Stimulated activated CD4-positive, alpha-beta T cell treated with anti-CD3 and anti-CD28 coated beads, Interleukin-2, amount 100 ng/mL, for 24 hours (primary cell): ENCODE results near the gene SNAPC4.

Source experiments
- DNase-seq, 2 donors: peaks; one replicate each; pipeline ENCODE4 v3.0.0-alpha.2; 2020

The SNAPC4 gene

DNA sequence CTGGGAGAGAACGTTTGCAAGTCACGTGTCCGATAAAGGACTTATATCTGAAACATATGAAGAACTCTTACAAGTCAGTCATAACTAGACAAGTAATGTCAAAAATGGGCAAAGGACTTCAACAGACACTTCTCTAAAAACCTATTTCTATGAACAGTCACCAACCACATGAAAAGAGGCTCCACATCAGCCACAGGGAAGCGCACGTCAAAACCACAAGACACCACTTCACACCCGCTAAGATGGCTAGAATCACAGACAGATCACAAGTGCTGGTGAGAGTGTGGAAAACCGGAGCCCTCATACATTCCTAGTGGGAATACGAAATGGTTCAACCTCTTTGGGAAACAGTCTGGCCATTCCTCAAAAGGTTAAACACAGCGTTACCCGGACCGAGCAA, 15.0 kb downstream of the SNAPC4 start:
- peak in 1 of 2 donors; percentile 39 for DNase-seq

DNA sequence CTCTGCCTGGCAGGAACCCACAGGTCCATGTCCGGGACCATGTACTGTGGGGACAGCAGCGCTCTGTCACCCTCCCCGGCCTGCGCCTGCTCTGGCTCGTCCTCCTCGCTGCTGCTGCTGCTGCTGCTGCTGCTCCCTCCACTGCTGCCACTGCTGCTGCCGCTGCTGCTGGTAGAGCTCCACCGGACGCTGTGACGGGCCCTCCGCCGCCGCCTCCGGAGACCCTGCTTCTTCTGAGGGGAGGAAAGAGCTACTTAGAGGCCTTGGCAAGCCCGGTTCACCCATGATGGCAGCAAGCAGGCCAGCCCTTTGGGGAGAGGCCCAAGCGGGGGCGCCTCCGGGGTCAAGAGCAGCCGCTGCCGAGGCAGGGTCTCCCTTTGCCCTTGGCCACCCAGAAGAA, 16.5 kb downstream of the SNAPC4 start:
- DNase-seq: no peak

DNA sequence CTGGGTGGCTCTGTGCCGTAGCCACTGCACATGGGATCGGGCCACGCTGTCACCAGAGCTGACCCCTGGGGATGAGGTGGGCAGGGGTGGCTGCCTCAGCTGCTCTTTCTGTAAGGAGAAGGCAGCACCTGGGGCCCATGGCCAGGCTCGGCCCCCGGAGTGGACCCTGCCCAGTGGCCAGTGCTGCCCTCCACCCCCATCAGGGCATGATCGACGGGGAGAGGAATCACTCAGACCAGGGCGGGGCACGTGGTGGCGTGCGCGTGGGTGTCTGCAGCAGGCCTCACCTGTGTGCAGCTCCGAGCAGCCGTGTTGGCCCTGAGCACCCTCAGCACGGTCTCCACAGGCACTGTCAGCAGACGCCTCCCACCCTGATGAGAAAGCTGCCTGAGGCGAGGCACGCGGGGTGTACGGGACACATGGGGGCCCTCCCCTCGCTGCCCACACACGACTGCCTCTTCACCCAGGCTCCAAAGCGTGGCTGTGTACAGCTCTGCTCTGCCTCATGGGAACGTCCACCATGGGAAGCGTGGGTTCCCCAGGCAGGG, 17.9 kb downstream of the SNAPC4 start:
- DNase-seq: no peak

DNA sequence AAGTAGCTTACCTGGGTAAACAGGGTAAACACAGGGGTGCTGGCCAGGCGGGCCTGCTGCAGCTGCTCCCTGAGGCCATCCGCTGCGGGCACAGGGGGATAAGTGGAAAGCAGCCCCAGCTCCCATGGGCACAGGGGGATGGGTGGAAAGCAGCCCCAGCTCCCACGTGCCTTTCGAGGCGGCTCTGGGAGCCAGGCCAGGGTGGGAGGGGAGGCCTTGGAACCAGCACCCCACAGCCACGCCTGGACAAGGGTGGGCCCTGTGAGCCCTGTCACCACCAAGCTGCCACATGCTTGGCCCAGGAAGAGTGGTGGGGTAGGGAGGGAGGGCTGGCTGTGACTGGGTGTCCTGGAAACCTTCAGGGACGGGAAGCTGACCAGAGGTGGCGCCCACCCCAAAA, 18.7 kb downstream of the SNAPC4 start:
- DNase-seq: no peak

DNA sequence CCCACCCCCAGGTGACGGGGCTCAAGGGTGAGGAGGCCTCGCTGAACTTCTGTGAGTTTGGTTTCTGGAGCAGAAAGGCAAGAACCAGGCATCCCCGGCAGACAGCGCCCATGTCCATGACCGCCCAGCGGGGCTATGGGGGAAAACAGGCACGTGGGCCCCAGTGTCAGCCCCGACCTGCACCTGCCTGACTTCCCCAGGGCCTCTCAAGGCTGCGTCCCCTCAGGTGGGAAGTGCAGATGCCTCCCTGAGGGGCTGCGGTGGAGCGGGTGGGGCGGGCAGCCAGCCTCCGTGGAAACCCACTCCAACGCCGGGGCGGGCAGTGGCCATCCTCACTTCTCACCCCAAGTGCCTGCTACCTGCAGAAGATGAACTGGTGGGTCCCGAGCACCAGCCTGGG, 19.6 kb downstream of the SNAPC4 start:
- no peak for DNase-seq

DNA sequence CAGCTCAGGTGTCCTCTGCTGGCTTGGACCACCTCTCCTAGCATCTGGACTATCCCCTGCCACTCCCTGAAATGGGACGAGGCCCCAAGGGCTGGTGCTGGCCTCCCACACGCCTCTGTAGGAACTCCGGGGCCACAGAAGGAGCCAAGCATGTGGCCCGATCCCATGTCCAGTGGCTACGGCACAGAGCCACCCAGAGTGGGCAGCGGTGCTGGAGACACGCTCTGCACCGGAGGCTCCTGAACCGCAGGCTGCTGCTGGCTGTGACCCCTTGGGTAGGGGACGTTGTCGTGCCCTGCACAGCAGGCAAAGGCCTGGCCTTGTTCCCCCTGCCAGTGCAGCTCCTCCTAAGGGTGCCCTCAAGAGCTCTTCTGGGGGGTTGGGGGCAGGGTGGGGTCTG, 20.1 kb downstream of the SNAPC4 start:
- no peak for DNase-seq

DNA sequence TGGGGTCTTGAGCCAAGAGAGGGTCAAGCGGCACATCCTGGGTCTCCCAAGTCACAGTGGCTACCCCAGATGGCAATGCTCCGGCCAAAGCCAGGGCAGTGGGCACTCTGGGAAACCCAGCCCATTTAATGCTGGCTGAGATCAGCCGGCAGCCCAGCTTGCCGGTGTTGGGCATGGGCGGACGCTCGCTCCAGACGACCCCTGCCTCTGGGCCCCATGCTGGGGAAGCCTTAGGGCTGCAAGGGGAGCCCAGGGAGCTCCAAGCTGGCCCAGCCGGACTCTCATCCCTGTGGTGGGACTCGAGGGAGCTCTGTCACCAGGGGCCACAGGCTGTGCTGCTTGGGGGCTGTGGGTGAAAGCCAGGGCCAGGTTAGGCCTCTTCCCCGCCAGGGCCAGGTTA, 20.6 kb downstream of the SNAPC4 start:
- no peak for DNase-seq

DNA sequence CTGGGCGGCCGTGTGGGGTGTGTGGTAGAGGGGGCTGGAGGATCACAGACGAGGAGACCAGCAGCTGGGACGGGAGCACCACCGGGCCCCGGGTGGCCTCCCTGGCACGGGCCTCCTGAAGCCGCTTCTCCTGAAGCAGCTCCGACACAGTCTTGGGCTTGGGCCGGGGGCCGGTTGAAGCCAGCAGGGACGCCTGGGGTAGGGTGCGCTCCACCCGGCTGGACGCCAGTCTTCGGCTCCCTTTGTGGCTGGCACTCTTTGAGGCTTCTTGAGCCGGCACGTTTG, 21.0 kb downstream of the SNAPC4 start:
- no peak for DNase-seq

DNA sequence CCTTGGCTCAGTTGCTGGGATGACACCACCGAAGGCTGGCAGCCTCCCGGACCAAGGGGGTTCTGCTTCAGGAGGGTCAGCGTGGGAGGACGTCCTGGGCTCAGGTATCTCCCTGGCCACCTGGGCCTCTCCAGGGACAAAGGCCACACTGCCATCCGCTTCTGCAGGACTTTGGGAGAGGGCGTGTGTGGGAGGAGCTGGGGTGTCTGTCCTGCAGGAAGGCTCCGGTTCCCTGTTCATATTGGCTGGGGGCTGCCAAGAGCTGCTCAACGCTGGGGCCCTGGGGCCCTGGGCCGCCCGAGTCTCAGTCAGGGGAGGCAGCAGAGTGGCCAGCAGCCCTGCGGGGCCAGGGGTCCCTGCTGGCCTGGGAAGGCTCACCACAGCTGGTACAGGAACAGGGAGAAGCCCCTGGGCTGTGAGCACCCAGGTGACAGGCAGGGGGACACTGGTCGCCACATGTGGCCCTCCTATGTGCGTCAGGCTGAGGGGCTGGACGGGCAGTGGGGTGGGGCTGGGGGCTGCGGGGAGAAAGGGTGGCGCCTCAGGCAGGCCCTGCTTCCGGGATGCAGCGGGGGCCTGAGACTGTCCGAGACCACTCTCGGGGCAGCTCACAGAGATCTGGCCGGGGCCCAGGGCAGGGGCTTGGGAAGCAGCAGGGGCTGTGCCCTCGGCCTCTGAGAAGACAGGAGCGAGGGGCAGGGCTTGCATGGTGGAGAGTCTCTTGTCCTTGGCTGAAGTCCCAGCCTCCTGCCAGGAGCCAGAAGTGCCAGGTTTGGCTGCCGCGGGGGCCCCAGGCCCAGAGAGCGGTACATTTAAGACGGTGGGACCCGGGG, 21.6 kb downstream of the SNAPC4 start:
- no peak for DNase-seq

DNA sequence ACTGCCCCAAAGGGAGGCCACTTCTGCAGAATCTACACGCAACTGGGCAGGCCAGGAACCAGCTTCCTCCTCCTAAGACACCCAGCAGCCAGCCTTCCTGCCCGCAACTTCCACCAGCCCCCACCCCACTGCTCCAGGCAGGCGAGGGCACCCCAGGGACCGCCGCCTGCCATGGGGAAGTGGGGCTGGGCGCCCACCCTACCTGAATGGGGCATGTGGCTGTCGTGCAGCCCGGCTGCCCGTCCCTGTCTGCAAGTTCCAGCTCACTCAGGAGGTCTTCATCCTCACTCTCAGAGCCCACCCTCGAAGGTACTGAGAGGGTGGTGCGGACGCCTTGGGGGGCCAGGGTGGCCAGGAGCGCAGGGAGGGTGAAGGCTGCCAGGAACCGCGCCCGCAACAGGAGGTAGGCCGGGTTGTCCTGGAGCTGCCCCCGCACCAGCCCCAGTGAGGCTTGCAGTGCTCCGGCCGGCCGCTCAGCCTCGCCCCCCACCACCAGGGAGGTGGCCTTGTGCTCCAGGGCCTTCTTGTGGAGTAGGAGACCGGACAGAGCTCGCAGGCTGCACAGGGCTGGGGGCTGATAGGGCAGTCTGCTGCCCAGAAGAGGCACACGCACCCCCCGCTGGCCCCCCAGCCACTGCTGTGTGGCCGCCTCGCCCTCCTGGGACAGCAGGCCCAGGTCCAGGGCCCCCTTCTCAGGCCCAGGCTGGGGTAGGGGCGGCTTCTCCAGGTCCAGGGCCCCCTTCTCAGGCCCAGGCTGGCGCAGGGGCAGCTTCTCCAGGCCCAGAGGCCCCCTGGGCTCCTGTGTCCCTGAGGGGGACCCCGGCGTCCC, 22.4 kb downstream of the SNAPC4 start:
- no peak for DNase-seq

DNA sequence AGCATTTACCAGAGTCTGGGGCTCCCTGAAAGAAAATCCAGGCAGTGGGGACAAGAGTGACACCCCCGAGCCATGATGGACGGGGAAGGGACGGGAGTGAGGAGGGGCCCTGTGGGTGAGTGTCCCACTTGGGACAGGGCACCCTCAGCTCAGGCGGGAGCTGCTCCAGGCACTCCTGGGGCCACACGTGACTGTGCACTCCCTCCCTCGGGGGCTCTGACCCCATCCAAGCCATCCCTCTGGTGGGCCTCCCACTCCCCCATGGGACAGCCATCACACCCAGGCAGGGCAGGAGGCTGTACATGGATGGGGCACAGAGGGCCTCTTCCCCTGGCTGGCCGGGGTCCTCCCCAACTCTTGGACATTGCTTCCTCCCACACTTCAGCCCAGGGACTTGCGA, 23.5 kb downstream of the SNAPC4 start:
- no peak for DNase-seq

DNA sequence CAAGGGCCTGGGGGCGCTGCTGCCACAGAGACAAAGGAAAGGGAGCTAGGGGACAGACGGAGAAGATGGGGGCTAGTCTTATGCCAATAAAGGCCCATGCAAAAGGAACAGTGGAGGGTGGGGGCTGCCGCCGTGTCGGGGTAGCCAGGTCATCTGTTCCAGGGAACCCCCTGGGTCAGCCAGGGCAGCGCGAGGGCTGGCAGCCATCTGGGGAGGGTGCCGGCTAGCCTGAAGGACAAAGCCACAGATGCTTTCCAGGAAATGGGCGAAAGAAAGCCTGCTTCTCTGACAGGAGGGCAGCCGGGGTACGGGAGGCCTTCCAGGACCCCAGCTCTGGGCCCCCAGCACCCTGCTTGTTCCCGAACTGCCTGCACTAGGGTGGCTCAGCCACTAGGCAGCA, 24.9 kb downstream of the SNAPC4 start:
- no peak for DNase-seq

DNA sequence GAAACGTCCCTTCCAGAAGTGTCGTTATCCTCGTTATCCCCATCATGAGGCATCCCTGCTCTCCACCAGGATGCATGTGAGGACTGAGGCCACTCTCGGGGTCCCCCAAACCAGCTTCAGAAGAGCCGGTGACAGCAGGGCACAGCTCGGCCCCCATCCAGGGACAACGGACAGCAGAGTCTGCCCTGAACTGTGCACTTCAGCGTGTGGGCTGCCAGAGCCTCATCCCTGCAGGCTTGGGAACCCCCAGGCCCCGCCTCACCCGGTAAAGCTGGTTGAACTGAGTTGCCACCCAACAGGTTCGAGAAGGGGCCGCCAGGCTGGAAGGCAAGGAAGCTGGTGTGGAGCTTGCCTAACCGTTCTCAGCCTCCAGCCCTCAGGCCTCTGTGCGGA, 25.8 kb downstream of the SNAPC4 start:
- no peak for DNase-seq

DNA sequence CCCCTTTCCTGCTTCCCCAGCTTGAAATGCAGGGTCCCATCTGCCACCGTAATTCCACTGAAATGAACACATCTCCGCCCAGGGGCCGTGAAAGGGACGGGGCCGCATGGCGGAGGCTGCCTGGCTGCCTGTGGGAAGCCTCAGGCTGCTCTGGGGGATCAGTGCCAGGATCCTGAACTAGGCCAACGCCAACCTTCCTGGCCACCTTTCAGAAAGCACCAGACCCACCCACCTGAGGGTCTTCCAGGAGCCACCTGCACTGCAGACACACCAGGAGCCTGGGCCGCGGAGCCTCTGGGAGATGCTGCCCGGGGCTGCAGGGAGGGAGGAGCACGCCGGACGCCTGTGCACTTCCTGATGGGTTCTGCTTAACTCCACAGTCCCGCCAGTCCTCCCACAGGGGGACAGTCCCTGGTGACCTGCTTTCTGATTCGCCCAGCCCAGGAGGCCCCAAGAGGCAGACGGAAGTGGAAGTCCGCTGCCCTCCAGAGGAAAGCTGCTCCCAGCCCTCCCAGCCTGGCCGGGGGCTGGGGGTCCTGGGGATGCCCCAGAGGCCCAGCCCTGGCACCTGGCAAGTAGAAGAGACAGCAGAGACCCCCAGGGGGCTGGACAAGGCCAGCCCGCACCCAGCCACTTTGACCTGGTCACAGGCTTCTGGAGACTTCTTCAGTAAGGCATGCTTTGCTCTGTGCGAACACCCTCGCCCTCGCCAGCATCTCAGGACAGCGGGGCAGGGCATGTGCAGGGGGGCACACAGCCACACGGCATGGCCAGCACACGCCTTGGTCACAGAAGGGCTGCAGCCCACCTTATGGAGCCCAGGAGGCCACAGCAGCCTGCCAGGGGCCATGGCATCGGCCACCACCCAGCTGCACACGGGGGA, 26.4 kb downstream of the SNAPC4 start, which contains the start of gene CARD9:
Gene CARD9, minus strand, starts transcription at position 370 of the 883 bp plus-strand sequence. CDS start 1,591 bp downstream, outside the sequence.
- DNase-seq: peak in 1 of 2 donors; percentile 40

DNA sequence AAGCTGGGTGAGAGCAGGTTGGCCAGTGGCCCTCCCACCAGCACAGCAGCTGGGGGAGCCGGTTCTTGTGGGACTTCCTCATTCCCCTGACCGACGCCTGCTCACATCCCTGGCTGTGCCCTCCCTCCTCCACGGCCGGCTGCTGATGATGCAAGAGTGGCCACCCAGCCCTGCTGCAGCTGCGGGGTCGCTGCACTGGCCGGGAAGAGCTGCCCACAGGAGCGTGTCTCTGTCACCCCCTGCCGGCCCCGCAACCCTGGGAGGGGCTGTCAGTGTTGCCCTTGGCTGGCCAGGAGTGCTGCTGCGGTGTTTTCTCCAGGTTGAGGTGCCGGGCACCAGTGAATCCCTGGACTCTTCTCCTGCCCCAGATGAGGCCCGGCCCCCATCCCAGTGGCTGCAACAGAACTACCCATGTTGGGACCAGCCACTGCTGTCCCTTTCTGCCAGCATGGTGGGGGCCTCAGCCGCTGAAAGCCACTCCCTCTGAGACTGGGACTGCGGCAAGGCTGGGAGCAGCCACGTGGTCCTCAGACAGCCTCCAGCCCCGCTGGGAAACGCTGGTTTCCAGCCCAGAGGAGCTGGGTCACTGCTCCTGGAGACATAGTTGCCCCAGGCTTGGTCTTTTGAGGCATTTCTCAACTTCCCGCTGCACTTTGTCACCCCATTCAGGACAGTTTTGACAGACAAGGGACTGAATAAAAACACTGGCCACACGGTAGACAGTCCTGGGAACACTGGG, 27.2 kb downstream of the SNAPC4 start:
- no peak for DNase-seq

DNA sequence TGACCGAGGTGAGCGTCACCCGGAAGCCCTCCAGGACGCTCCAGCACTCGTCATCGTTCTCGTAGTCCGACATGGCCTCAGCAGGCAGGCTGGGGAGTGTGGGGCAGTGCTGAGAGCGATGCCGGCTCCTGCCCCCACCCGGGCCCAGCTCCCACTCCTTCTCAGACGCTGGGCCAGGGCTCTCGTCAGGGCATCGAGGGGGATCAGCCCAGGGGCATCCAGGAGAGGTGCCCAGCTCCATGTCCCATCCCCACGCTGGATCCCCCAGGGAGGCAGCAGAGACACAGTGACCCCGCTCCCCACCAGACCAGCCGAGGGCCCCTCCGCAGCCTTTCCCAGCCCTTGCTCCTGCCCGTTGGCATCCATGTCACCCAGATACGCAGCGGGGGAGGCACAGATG, 28.0 kb downstream of the SNAPC4 start:
- DNase-seq: no peak

DNA sequence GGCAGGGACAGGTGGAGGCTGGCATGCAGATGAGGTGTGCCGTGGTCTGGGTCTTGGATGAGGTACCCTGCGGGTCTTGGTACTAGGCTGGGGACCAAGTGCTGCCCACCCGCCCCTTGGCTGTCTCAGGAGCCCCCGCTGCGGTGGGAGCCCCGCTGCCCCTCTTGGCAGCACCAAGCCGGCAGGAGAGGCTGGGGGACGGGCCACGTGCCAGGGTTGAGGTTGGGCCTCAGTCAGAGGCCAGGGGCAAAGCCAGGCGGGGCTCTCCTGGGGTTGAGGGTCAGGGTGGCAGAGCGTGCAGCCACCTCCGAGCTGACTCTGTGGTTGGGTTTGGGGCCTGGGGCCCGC, 28.5 kb downstream of the SNAPC4 start:
- no peak for DNase-seq

DNA sequence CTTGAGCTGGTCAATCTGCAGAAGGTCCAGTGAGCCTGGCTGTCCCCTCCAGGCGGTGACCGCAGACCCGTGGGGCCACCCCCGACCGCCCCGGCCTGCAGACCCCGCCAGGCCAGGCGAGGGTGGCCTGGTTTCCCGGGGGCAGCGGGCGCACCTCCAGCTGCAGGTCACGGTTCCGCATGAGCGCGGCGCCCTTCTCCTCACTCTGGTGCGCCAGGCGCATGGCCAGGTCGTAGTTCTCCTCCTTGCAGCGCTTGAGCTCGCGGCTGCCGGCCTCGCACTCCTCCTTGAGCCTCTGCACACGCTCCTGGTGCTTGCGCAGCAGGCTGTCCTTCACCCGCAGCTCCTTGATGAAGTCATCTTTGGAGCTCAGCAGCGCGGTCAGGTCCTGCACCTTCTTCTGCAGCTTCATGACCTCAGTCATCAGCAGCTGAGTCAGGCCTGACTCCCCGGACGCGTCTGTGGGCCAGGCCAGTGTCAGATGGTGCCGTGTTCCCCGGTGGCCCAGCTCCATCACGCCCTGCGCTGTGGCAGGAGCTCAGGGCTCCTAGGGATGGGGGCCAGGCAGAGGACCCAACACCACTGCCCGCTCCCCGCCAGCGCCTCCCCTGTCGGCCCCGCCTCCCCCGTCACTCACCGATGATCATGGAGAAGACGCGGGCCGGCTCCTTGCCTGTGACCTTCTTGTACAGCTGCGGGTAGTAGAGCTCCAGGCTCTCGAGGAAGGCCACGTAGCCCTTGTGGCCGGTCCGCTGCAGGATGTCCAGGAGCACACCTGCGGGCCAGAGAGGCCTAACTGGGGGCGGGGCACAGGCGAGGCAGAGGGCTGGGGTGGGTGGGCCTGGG, 29.1 kb downstream of the SNAPC4 start:
- no peak for DNase-seq

DNA sequence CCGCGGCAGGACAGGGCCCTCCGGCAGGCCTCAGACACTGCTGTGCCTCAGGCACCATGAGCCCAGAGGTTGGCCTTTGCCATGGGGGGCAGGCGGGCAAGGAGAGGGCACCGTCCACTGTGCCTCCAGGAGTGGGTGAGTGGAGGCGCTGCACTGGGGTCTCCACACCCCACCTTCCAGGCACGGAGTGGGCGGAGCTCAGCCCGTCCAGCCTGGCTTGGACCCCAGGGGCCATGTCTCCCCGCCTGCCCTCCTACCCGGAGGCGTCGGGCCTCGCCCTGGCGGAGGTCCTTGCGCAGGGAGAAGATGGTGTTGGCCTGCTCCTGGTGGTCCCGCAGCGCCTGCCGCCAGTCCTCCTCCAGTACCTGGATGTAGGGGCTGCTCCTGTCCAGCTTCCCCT, 29.9 kb downstream of the SNAPC4 start:
- no peak for DNase-seq

DNA sequence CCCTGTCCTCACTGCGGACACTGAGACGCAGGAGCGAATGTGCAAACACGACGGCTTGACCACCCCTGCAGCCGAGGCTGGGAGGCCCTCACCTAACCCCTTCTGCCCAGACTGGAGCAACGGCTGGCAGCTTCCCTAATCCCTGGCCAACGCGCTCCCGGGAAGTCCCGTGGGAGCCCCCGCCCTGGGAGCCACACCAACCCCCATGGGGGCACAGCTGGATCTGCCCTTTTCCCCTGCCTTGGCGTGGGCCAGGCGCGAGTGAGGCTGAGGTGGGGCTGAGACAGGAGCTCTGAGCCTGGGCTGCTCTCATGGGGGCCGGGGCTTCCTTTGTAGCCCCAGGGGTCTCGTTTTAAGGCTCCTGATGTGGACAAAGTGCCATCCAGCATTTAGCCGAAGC, 31.8 kb downstream of the SNAPC4 start:
- no peak for DNase-seq
